A549 (cell line): ENCODE data around the gene FOXRED2. TPM values are rescaled to one million over a fixed set of nuclear protein-coding genes. Genes with fewer than 3 reads are reported as not detected.
A peak's percentile ranks its signal among the peaks of the same experiment; 100 is the strongest.

Experiments used
- ATAC-seq, 2 experiments: fragments of 200-7000 bp in 1 of 2; fragments of >200 bp in 1 of 2; cut with Nextera tagmentation in 1 of 2; cut with Tn5 transposase in 1 of 2; 3 replicates each; pipeline versions ENCODE4 v1.8.0 to v1.9.1; 2018 to 2020; ENCODE audit warnings: mild to moderate bottlenecking in 1 of 2, moderate library complexity in 1 of 2
- CTCF ChIA-PET: fragments of 300-600 bp; sonication (Branson Sonifier 250); formaldehyde crosslinking; extraction: SDS; loops from one replicate; lab custom pipeline; 2021; ENCODE audit warnings: antibody characterized with exemption, inconsistent platforms; lab: Yijun Ruan, JAX
- POLR2A ChIA-PET: fragments of 350-600 bp; formaldehyde crosslinking; extraction: SDS; loops from one replicate; lab custom pipeline; 2021; ENCODE audit warnings: antibody characterized with exemption, inconsistent platforms; lab: Yijun Ruan, JAX
- DNase-seq, 2 experiments: peaks; one replicate each; pipeline versions ENCODE4 v3.0.0 to v3.0.0-alpha.2; 2011 to 2016; ENCODE audit warnings: low read depth in 1 of 2, low spot score in 1 of 2
- FAIRE-seq: peaks from 2 replicates; lab custom pipeline; 2011; peaks lifted over from hg19 to GRCh38; lab: Jason Lieb, UNC
- H3K27ac ChIP-seq, 2 experiments: fragments of >200 bp; sonication (Bioruptor Twin); formaldehyde crosslinking; 3 replicates each; pipeline ENCODE4 v1.5.1; 2016 to 2017
- H3K4me1 ChIP-seq: fragments of >200 bp; sonication (Bioruptor Twin); formaldehyde crosslinking; 3 replicates; pipeline ENCODE4 v1.6.1; 2016
- H3K4me2 ChIP-seq: fragments of >200 bp; sonication (Bioruptor Twin); formaldehyde crosslinking; 3 replicates; pipeline ENCODE4 v1.6.1; 2016
- H3K4me3 ChIP-seq: fragments of >200 bp; sonication (Bioruptor Twin); formaldehyde crosslinking; 3 replicates; pipeline ENCODE4 v1.5.1; 2016
- H3K9me3 ChIP-seq: fragments of >200 bp; sonication (Bioruptor Twin); formaldehyde crosslinking; 3 replicates; pipeline ENCODE4 v1.6.1; 2016
- BHLHE40 ChIP-seq: IDR thresholded peaks from 2 replicates; pipeline ENCODE4 v1.6.1; 2012; ENCODE audit warnings: low read depth, low read length, inconsistent platforms
- CBX2 ChIP-seq: fragments of 200-600 bp; sonication (generic); IDR thresholded peaks from 2 replicates; pipeline ENCODE4 v1.6.1; 2016; ENCODE audit warnings: low read depth, mild to moderate bottlenecking, borderline replicate concordance
- CTCF ChIP-seq: fragments of >200 bp; sonication (Bioruptor Twin); formaldehyde crosslinking; IDR thresholded peaks from 3 replicates; pipeline ENCODE4 v1.5.1; 2016
- E2F6 ChIP-seq: IDR thresholded peaks from 2 replicates; pipeline ENCODE4 v1.6.1; 2012; ENCODE audit warnings: low read depth, borderline replicate concordance
- EP300 ChIP-seq, 2 experiments: fragments of >200 bp; sonication (Bioruptor Twin); formaldehyde crosslinking; IDR thresholded peaks; 2 replicates in 1 of 2; 3 replicates in 1 of 2; pipeline ENCODE4 v1.6.1; 2016 to 2017
- FOSB ChIP-seq: fragments of 250-450 bp; sonication (Bioruptor Pico); IDR thresholded peaks from 2 replicates; pipeline ENCODE4 v1.5.0; 2020; ENCODE audit warnings: mild to moderate bottlenecking, moderate library complexity
- FOSL2 ChIP-seq, 2 experiments: fragments of 450-650 bp in 1 of 2; fragments of >200 bp in 1 of 2; sonication (Bioruptor Twin) in 1 of 2; formaldehyde crosslinking; IDR thresholded peaks; 2 replicates each; pipeline versions ENCODE4 v1.5.0 to v1.6.1; 2016 to 2020; ENCODE audit warnings: mild to moderate bottlenecking in 1 of 2, moderate library complexity in 1 of 2
- GATA3 ChIP-seq: IDR thresholded peaks from 2 replicates; pipeline ENCODE4 v1.6.1; 2012; ENCODE audit warnings: borderline replicate concordance
- HDAC2 ChIP-seq: fragments of 200-600 bp; sonication (generic); IDR thresholded peaks from 2 replicates; pipeline ENCODE4 v1.6.1; 2016
- HOXB13 ChIP-seq: fragments of 250-450 bp; sonication (Bioruptor Pico); IDR thresholded peaks from 2 replicates; pipeline ENCODE4 v1.5.0; 2020; ENCODE audit warnings: low read depth, mild to moderate bottlenecking, moderate library complexity
- JUN ChIP-seq, 2 experiments: fragments of >200 bp; sonication (Bioruptor Twin); formaldehyde crosslinking; IDR thresholded peaks; 2 replicates in 1 of 2; 3 replicates in 1 of 2; pipeline ENCODE4 v1.6.1; 2016 to 2017
- JUNB ChIP-seq: fragments of >200 bp; sonication (Bioruptor Twin); formaldehyde crosslinking; IDR thresholded peaks from 2 replicates; pipeline ENCODE4 v1.6.1; 2016
- KDM5A ChIP-seq: fragments of 200-600 bp; sonication (generic); IDR thresholded peaks from 2 replicates; pipeline ENCODE4 v1.6.1; 2016; ENCODE audit warnings: antibody characterized with exemption, mild to moderate bottlenecking
- MAFK ChIP-seq: fragments of 450-650 bp; IDR thresholded peaks from 2 replicates; pipeline ENCODE4 v1.6.1; 2014; ENCODE audit not compliant: partially characterized antibody
- MAZ ChIP-seq: fragments of 150-350 bp; IDR thresholded peaks from 2 replicates; pipeline ENCODE4 v1.6.1; 2014; ENCODE audit warnings: antibody characterized with exemption, low read depth, low read length, borderline replicate concordance
- MYC ChIP-seq: IDR thresholded peaks from 2 replicates; pipeline ENCODE4 v1.6.1; 2012; ENCODE audit warnings: mild to moderate bottlenecking, inconsistent platforms, low read length, improper control_type of control experiment, borderline replicate concordance
- POLR2A ChIP-seq: IDR thresholded peaks from 2 replicates; pipeline ENCODE4 v1.6.1; 2012; ENCODE audit warnings: mild to moderate bottlenecking, low read length
- POLR2AphosphoS2 ChIP-seq: conservative IDR thresholded peaks from 2 replicates; pipeline ENCODE4 v1.6.1; 2012; ENCODE audit warnings: low read length, improper control_type of control experiment, inconsistent platforms
- RAD21 ChIP-seq, 2 experiments: fragments of >200 bp in 1 of 2; sonication (Bioruptor Twin) in 1 of 2; formaldehyde crosslinking in 1 of 2; IDR thresholded peaks in 1 of 2; conservative IDR thresholded peaks in 1 of 2; 2 replicates in 1 of 2; 3 replicates in 1 of 2; pipeline ENCODE4 v1.6.1; 2012 to 2018; ENCODE audit warnings: inconsistent platforms in 1 of 2
- RFX5 ChIP-seq: fragments of 450-650 bp; IDR thresholded peaks from 2 replicates; pipeline ENCODE4 v1.7.1; 2014; ENCODE audit warnings: antibody characterized with exemption, mild to moderate bottlenecking, moderate library complexity
- RNF2 ChIP-seq: fragments of 200-600 bp; sonication (generic); IDR thresholded peaks from 2 replicates; pipeline ENCODE4 v1.6.1; 2016; ENCODE audit warnings: low read depth, mild to moderate bottlenecking, antibody characterized with exemption, moderate library complexity, borderline replicate concordance
- SMC3 ChIP-seq: fragments of >200 bp; sonication (Bioruptor Twin); formaldehyde crosslinking; IDR thresholded peaks from 3 replicates; pipeline ENCODE4 v1.6.1; 2018; ENCODE audit warnings: inconsistent platforms
- USF2 ChIP-seq: fragments of 450-650 bp; IDR thresholded peaks from 2 replicates; pipeline ENCODE4 v1.6.1; 2014; ENCODE audit warnings: antibody characterized with exemption
- ZFP36 ChIP-seq: fragments of 450-650 bp; IDR thresholded peaks from 2 replicates; pipeline ENCODE4 v1.6.1; 2014; ENCODE audit warnings: borderline replicate concordance; ENCODE audit not compliant: partially characterized antibody
- ZSCAN20 ChIP-seq: fragments of 250-450 bp; sonication (Bioruptor Pico); IDR thresholded peaks from 2 replicates; pipeline ENCODE4 v1.8.0; 2022; ENCODE audit warnings: mild to moderate bottlenecking, moderate library complexity
- WGBS: methylation state at CpG from one replicate; pipeline ENCODE4 v1.1.6; 2017; ENCODE audit errors: missing lambda C conversion rate; 5-methylcytosine and 5-hydroxymethylcytosine counted together
- polyA plus RNA-seq, 4 experiments: library from polyadenylated mRNA; depleted of rRNA in 3 of 4; stranded (reverse); fragments of >200 nt; fragmentation: RNase III in 1 of 4; extraction: RNeasy Plus Mini Kit Qiagen cat#74134 plus additional on column Dnase treatment in 1 of 4; gene quantifications; 2 replicates in 3 of 4; 3 replicates in 1 of 4; pipeline ENCODE4 v1.2.3, GENCODE V29; 2011 to 2017

FOXRED2 gene
- polyA plus RNA-seq, 2 of the 4 experiments (the other 2 are of a cell fraction) = 5.7 to 12.3 TPM

- WGBS = 72% methylated on average over 12 of the region's 12 CpGs
- Histone ChIP-seq H3K9me3 (no peaks in the 10 kb centered on the region), H3K4me1 (peaks cover 49% of the 10 kb centered on the region), H3K4me3 (no peak overlapping the region), H3K27ac (peak overlapping the region in 1 of 2 experiments; percentile 98; a peak in 3 of 6 replicates), H3K4me2 (no peak overlapping the region)
- ChIA-PET POLR2A (no interaction called here), CTCF (interaction anchor here (1.3 to 3.1 kb wide), 2 partner anchors 14 to 154 kb away, joined by 9 to 15 read pairs; no protein-coding TSS in a partner anchor)
- ATAC-seq (no peak), DNase-seq (no peak), FAIRE-seq (no peak)
- TF ChIP-seq CTCF (no peak), HDAC2 (no peak), MAZ (no peak), CBX2 (no peak), JUNB (no peak), RFX5 (no peak), RNF2 (no peak), ZSCAN20 (CRISPR knock-in tag) (no peak), USF2 (no peak)
Observed at GRCh38 chr22:36456464-36456845, 50.4 kb downstream of the FOXRED2 start.

- FAIRE-seq = no peak
- DNase-seq = no peak
- ChIA-PET POLR2A (interaction anchor here (1.0 kb wide), 3 partner anchors 10 to 69 kb away, joined by 3 to 5 read pairs (median 3); partner anchors contain the start of gene MYH9), CTCF (interaction anchor here (1.0 to 3.1 kb wide), 3 partner anchors 13 to 154 kb away, joined by 3 to 15 read pairs (median 9); no protein-coding TSS in a partner anchor)
- WGBS = 74% methylated on average over 16 of the region's 21 CpGs
- Histone ChIP-seq H3K4me2 (peak overlapping the region; percentile 88), H3K27ac (peak overlapping the region; percentile 95 to 98), H3K4me1 (peaks cover 48% of the 10 kb centered on the region), H3K9me3 (no peaks in the 10 kb centered on the region), H3K4me3 (peak overlapping the region; percentile 47; the same call in 2 of the 3 replicates)
- ATAC-seq = peak; percentile 26 to 37
- TF ChIP-seq KDM5A (no peak), BHLHE40 (no peak), HOXB13 (CRISPR knock-in tag) (no peak), FOSL2 (IDR thresholded peaks at IDR 0.05) (no peak), FOSL2 (CRISPR knock-in tag; IDR thresholded peaks at IDR 0.05) (no peak), EP300 (IDR thresholded peaks at IDR 0.05) (no peak), GATA3 (no peak)
Observed at GRCh38 chr22:36455571-36456463, 51.0 kb downstream of the FOXRED2 start.

GRCh38 chr22:36454916-36455570, 51.8 kb downstream of the FOXRED2 start:
- CTCF ChIA-PET = interaction anchor here (1.0 to 3.1 kb wide), 5 partner anchors 11 to 153 kb away, joined by 3 to 15 read pairs (median 4); no protein-coding TSS in a partner anchor
- peak overlapping the region; percentile 95 to 98 for H3K27ac ChIP-seq
- ATAC-seq = peak; percentile 88
- TF ChIP-seq SMC3 = peak; percentile 34; the same call in 1 of the 3 replicates
- TF ChIP-seq ZSCAN20 (CRISPR knock-in tag) = no peak
- peak; percentile 22; the same call in 1 of the 2 replicates for TF ChIP-seq MYC
- peak in 1 of 2 experiments; percentile 52; a peak in 2 of 5 replicates for TF ChIP-seq RAD21 (conservative IDR thresholded peaks at IDR 0.05 in 1 of 2, IDR thresholded peaks at IDR 0.05 in 1 of 2)
- no peak for TF ChIP-seq RNF2
- no peak for TF ChIP-seq POLR2AphosphoS2
- no peak for TF ChIP-seq FOSB (CRISPR knock-in tag)
- TF ChIP-seq POLR2A = peak; percentile 38
- TF ChIP-seq ZFP36 = peak; percentile 83
- peak; percentile 73 for TF ChIP-seq E2F6
- peak; percentile 17 for TF ChIP-seq MAFK
- TF ChIP-seq CTCF = peak; percentile 16; the same call in 1 of the 3 replicates
- peak in 1 of 2 experiments; percentile 48; a peak in 1 of 5 replicates for TF ChIP-seq JUN (IDR thresholded peaks at IDR 0.05)

More at GRCh38 chr22:36454916-36455570, 51.8 kb downstream of the FOXRED2 start:
- POLR2A ChIA-PET = interaction anchor here (1.0 kb wide), 3 partner anchors 11 to 68 kb away, joined by 3 to 5 read pairs (median 3); partner anchors contain the start of gene MYH9
- Histone ChIP-seq H3K4me3 (peak overlapping the region; percentile 47), H3K4me2 (peak overlapping the region; percentile 88), H3K4me1 (peaks cover 48% of the 10 kb centered on the region), H3K9me3 (no peaks in the 10 kb centered on the region)
- FAIRE-seq (no peak), DNase-seq (peak; percentile 73 to 94)
- 3% methylated on average over 13 of the region's 61 CpGs for WGBS
